ENCODE results near the gene APC. TPM values are rescaled to one million over a fixed set of nuclear protein-coding genes. Genes with fewer than 3 reads are reported as not detected.
A peak's percentile ranks its signal among the peaks of the same experiment; 100 is the strongest.

APC gene
- total and polyA plus RNA-seq, 2 of the 13 experiments (the other 11 are each of a cell fraction or from before 2014, with no cell fraction given): 6.1 to 19.0 TPM

DNA sequence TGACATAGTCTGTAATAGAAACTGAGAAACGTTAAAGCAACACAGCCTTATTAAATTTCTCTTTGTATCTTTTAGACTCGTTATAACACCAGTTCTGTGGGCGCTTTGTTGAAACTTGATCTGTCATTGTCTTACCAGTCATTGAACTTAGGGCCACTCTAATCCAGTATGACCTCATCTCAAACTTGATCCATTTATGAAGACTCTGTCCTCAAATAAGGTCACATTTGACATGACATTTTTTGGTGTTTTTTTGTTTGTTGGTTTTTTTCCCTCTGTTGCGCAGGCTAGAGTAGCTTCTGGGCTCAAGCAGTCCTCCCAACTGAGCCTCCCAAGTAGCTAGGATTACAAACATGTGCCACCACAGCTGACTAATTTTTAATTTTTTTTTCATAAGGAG is 5.9 kb downstream of the APC start:
- ChIA-PET POLR2A (no interaction called here), CTCF (ENCODE audit: low intra/inter-chr PET ratio, low total read pairs) (no interaction called here)
- WGBS (ENCODE audit: low lambda C conversion rate): 98% methylated on average over 4 of the region's 4 CpGs
- no TSS peak for BruUV-seq (replicated peaks)
- no peaks in the 10 kb centered on the region for H3K27me3 ChIP-seq (ENCODE audit: control insufficient read depth in 1 of 2, insufficient read depth in 2 of 2, low read length in 2 of 2)
- FAIRE-seq (no peak), DNase-seq (ENCODE audit: low spot score) (no peak), ATAC-seq (no peak)
- no peaks in the 10 kb centered on the region for H3K9me3 ChIP-seq (ENCODE audit: low read length)
- no peaks in the 10 kb centered on the region for H3K79me2 ChIP-seq (ENCODE audit: insufficient read depth, low read length)
- H4K20me1 ChIP-seq (ENCODE audit: insufficient read depth, low read length): no peaks in the 10 kb centered on the region
- intact Hi-C loops (cut with micrococcal nuclease; ENCODE audit: unreplicated experiment): no loop called here
- H3K9ac ChIP-seq (ENCODE audit: insufficient read depth, low read depth, low read length): no peak overlapping the region
- no peak overlapping the region for H3K27ac ChIP-seq (ENCODE audit: extremely low read length, insufficient read depth, low read length)
- H3K4me3 ChIP-seq (replicated peaks in 1 of 3; ENCODE audit: insufficient read depth in 1 of 3, low read depth in 2 of 3, low read length in 3 of 3): no peak overlapping the region
- in situ Hi-C loops (cut with HindIII; ENCODE audit: extremely low pct_ligation_motif_present, low pct_unique_long_range_greater_than_20kb): no loop called here
- H2AFZ ChIP-seq (ENCODE audit: low read length): no peak overlapping the region
- H3K36me3 ChIP-seq (replicated peaks in 1 of 2; ENCODE audit: control insufficient read depth in 1 of 2, insufficient read depth in 2 of 2, low read length in 2 of 2): no peaks in the 10 kb centered on the region
- peaks cover 3% of the 10 kb centered on the region; the same call in 1 of the 2 replicates for H3K4me1 ChIP-seq (ENCODE audit: insufficient read depth, low read length)
- no peak for TF ChIP-seq ZNF317 (CRISPR knock-in tag; IDR thresholded peaks at IDR 0.05)
- peak; percentile 33; the same call in 1 of the 2 replicates for TF ChIP-seq ATF7 (IDR thresholded peaks at IDR 0.05)
- TF ChIP-seq ATF7 (CRISPR knock-in tag; IDR thresholded peaks at IDR 0.05): no peak
- H3K4me2 ChIP-seq (ENCODE audit: low read depth, low read length): no peak overlapping the region

DNA sequence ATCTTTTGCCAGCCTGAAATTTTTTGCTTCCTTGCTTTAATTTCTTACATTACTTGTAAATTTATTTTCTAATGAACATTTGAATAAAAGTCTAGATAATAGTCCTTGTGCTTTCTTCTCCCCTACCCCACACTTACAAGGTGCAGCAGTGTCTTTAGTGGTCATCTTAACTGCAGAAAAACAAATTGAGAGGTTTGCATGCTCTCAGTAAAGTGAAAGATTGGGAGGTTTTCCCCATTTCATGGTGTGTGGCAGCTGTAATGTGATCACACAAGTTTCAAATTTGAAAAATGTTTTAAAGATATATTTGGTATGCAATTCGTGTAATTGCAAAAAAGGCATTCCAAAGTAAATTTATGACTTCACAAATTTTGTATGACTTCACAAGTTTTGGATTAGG is 14.7 kb downstream of the APC start:
- Histone ChIP-seq H4K20me1 (ENCODE audit: insufficient read depth, low read length) (no peaks in the 10 kb centered on the region), H3K36me3 (replicated peaks in 1 of 2; ENCODE audit: control insufficient read depth in 1 of 2, insufficient read depth in 2 of 2, low read length in 2 of 2) (0 out of 5 replicates have a peak, but pooled peaks cover 0 to 3% of the 10 kb centered on the region in 2 experiments), H2AFZ (ENCODE audit: low read length) (no peak overlapping the region), H3K79me2 (ENCODE audit: insufficient read depth, low read length) (no peaks in the 10 kb centered on the region), H3K27ac (ENCODE audit: extremely low read length, insufficient read depth, low read length) (no peak overlapping the region), H3K4me1 (ENCODE audit: insufficient read depth, low read length) (peaks cover 8% of the 10 kb centered on the region; the same call in 1 of the 2 replicates), H3K27me3 (ENCODE audit: control insufficient read depth in 1 of 2, insufficient read depth in 2 of 2, low read length in 2 of 2) (no peaks in the 10 kb centered on the region), H3K9ac (ENCODE audit: insufficient read depth, low read depth, low read length) (no peak overlapping the region), H3K9me3 (ENCODE audit: low read length) (no peaks in the 10 kb centered on the region), H3K4me3 (replicated peaks in 1 of 3; ENCODE audit: insufficient read depth in 1 of 3, low read depth in 2 of 3, low read length in 3 of 3) (no peak overlapping the region), H3K4me2 (ENCODE audit: low read depth, low read length) (no peak overlapping the region)
- FAIRE-seq (no peak), DNase-seq (ENCODE audit: low spot score) (no peak), ATAC-seq (no peak)
- in situ Hi-C loops (cut with HindIII; ENCODE audit: extremely low pct_ligation_motif_present, low pct_unique_long_range_greater_than_20kb): loop anchor here (5.0 kb wide), 1 partner anchor 60 kb away; no protein-coding TSS in a partner anchor
- ChIA-PET CTCF (ENCODE audit: low intra/inter-chr PET ratio, low total read pairs) (no interaction called here), POLR2A (no interaction called here)
- WGBS (ENCODE audit: low lambda C conversion rate): 91% methylated on average over 1 of the region's 1 CpG
- intact Hi-C loops (cut with micrococcal nuclease; ENCODE audit: unreplicated experiment): no loop called here
- BruUV-seq (replicated peaks): no TSS peak
- TF ChIP-seq HES4 (CRISPR knock-in tag; IDR thresholded peaks at IDR 0.05; ENCODE audit: borderline replicate concordance): no peak
- no peak for TF ChIP-seq CCDC6 (CRISPR knock-in tag; IDR thresholded peaks at IDR 0.05)
- no peak for TF ChIP-seq ZNF382 (CRISPR knock-in tag; IDR thresholded peaks at IDR 0.05; ENCODE audit: borderline replicate concordance)
- no peak for TF ChIP-seq TOE1 (CRISPR knock-in tag; IDR thresholded peaks at IDR 0.05)
- TF ChIP-seq IKZF4 (CRISPR knock-in tag; IDR thresholded peaks at IDR 0.05; ENCODE audit: borderline replicate concordance, low read depth, not compliant biosample characterization): no peak
- no peak for TF ChIP-seq NFIB (CRISPR knock-in tag; IDR thresholded peaks at IDR 0.05; ENCODE audit: borderline replicate concordance)
- TF ChIP-seq DPF2 (CRISPR knock-in tag; IDR thresholded peaks at IDR 0.05; ENCODE audit: borderline replicate concordance, low read depth): no peak
- TF ChIP-seq KAT2B (IDR thresholded peaks at IDR 0.05; ENCODE audit: borderline replicate concordance, low read depth, low read length): no peak
- TF ChIP-seq SAP130 (CRISPR knock-in tag; IDR thresholded peaks at IDR 0.05; ENCODE audit: low read depth): no peak
- no peak for TF ChIP-seq SMAD9 (CRISPR knock-in tag; IDR thresholded peaks at IDR 0.05)
- TF ChIP-seq SMAD1 (CRISPR knock-in tag; IDR thresholded peaks at IDR 0.05; ENCODE audit: borderline replicate concordance, low read depth): no peak
- TF ChIP-seq, protein P1, sequence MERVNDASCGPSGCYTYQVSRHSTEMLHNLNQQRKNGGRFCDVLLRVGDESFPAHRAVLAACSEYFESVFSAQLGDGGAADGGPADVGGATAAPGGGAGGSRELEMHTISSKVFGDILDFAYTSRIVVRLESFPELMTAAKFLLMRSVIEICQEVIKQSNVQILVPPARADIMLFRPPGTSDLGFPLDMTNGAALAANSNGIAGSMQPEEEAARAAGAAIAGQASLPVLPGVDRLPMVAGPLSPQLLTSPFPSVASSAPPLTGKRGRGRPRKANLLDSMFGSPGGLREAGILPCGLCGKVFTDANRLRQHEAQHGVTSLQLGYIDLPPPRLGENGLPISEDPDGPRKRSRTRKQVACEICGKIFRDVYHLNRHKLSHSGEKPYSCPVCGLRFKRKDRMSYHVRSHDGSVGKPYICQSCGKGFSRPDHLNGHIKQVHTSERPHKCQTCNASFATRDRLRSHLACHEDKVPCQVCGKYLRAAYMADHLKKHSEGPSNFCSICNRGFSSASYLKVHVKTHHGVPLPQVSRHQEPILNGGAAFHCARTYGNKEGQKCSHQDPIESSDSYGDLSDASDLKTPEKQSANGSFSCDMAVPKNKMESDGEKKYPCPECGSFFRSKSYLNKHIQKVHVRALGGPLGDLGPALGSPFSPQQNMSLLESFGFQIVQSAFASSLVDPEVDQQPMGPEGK (CRISPR knock-in tag; IDR thresholded peaks at IDR 0.05): no peak
